K562 (cell line): Measurements from ENCODE around the gene PTH1R. TPM values are rescaled to one million over a fixed set of nuclear protein-coding genes. Genes with fewer than 3 reads are reported as not detected.

Experiments
- ATAC-seq: fragments of 200-7000 bp; cut with Tn5 transposase; 3 replicates; pipeline ENCODE4 v1.9.1; 2020; ENCODE audit warnings: moderate library complexity
- BruUV-seq: library from RNA; stranded (reverse); fragments of 400-500 nt; replicated peaks from 2 replicates; lab custom pipeline; 2021; lab: Mats Ljungman, UMichigan
- CTCF ChIA-PET: fragments of 300-600 bp; formaldehyde crosslinking; extraction: SDS; loops from one replicate; lab custom pipeline; 2021; ENCODE audit warnings: low intra/inter-chr PET ratio; lab: Yijun Ruan, JAX
- POLR2A ChIA-PET: fragments of 300-600, 350-650 bp; sonication (Branson Sonifier 250); formaldehyde crosslinking; extraction: SDS; loops from one replicate; lab custom pipeline; 2021; ENCODE audit warnings: antibody characterized with exemption, inconsistent platforms; lab: Yijun Ruan, JAX
- DNase-seq, 4 experiments: peaks; one replicate each; pipeline versions ENCODE4 v3.0.0 to v3.0.0-alpha.2; 2011 to 2018; ENCODE audit warnings: low spot score in 3 of 4, mixed read lengths in 3 of 4; ENCODE audit errors: extremely low read depth in 1 of 4
- FAIRE-seq: peaks from 2 replicates; lab custom pipeline; 2011; peaks lifted over from hg19 to GRCh38; lab: Jason Lieb, UNC
- H2AFZ ChIP-seq: 2 replicates; pipeline ENCODE4 v1.6.0; 2011; ENCODE audit warnings: low read depth, low read length, control low read depth, inconsistent platforms
- H3K27ac ChIP-seq: fragments of 200-600 bp; 3 replicates; pipeline ENCODE4 v1.8.0; 2011; ENCODE audit warnings: low read depth, mild to moderate bottlenecking, control low read depth, inconsistent platforms, low read length, moderate library complexity, mixed read lengths; ENCODE audit errors: extremely low read depth
- H3K27me3 ChIP-seq, 2 experiments: fragments of 300-600 bp in 1 of 2; 2 replicates in 1 of 2; 3 replicates in 1 of 2; pipeline versions ENCODE4 v1.6.0 to v1.8.0; 2011; ENCODE audit warnings: inconsistent platforms in 2 of 2, low read length in 2 of 2, mild to moderate bottlenecking in 1 of 2, mixed read lengths in 1 of 2, moderate library complexity in 1 of 2; ENCODE audit not compliant: control insufficient read depth in 2 of 2, insufficient read depth in 2 of 2
- H3K36me3 ChIP-seq: fragments of 300-600 bp; 3 replicates; pipeline ENCODE4 v1.8.0; 2011; ENCODE audit warnings: mild to moderate bottlenecking, low read length, inconsistent platforms; ENCODE audit not compliant: control insufficient read depth, insufficient read depth
- H3K4me1 ChIP-seq, 2 experiments: fragments of 200-600 bp in 1 of 2; replicated peaks in 1 of 2; 2 replicates in 1 of 2; 3 replicates in 1 of 2; pipeline versions ENCODE4 v1.5.1 to v1.8.0; 2011; ENCODE audit warnings: inconsistent platforms in 2 of 2, low read length in 2 of 2, mild to moderate bottlenecking in 1 of 2, mixed read lengths in 1 of 2, moderate library complexity in 1 of 2; ENCODE audit not compliant: control insufficient read depth in 2 of 2, insufficient read depth in 2 of 2
- H3K4me2 ChIP-seq: 2 replicates; pipeline ENCODE4 v1.6.1; 2011; ENCODE audit warnings: low read length, control low read depth, inconsistent platforms, mixed read lengths; ENCODE audit not compliant: insufficient read depth
- H3K4me3 ChIP-seq: fragments of 200-600 bp; sonication (generic), shearing (Covaris generic); 2 replicates; pipeline ENCODE4 v1.5.1; 2016; ENCODE audit warnings: control low read depth, inconsistent platforms
- H3K79me2 ChIP-seq: fragments of 200-600 bp; 3 replicates; pipeline ENCODE4 v1.8.0; 2011; ENCODE audit warnings: low read length, inconsistent platforms; ENCODE audit not compliant: control insufficient read depth, insufficient read depth
- H3K9ac ChIP-seq, 2 experiments: 2 replicates each; pipeline versions ENCODE4 v1.6.0 to v1.6.1; 2011; ENCODE audit warnings: low read depth in 2 of 2, low read length in 2 of 2, control low read depth in 1 of 2, inconsistent platforms in 1 of 2, mild to moderate bottlenecking in 1 of 2, mixed read lengths in 1 of 2; ENCODE audit not compliant: insufficient read depth in 1 of 2
- H3K9me1 ChIP-seq: one replicate; pipeline ENCODE4 v1.6.0; 2011; ENCODE audit warnings: inconsistent platforms, mild to moderate bottlenecking, low read length, moderate library complexity; ENCODE audit not compliant: control insufficient read depth, insufficient read depth
- H3K9me3 ChIP-seq: replicated peaks from 2 replicates; pipeline ENCODE4 v1.5.1; 2011; ENCODE audit warnings: low read depth, low read length, inconsistent platforms; ENCODE audit not compliant: control insufficient read depth, insufficient read depth
- H4K20me1 ChIP-seq: replicated peaks from 2 replicates; pipeline ENCODE4 v1.6.1; 2011; ENCODE audit warnings: low read length, inconsistent platforms, mixed read lengths; ENCODE audit not compliant: control insufficient read depth, insufficient read depth
- MAX ChIP-seq: sonication (generic); formaldehyde crosslinking; IDR thresholded peaks from 2 replicates; pipeline ENCODE4 v1.9.0; 2022; ENCODE audit warnings: mild to moderate bottlenecking, missing genetic modification reagents
- SETDB1 ChIP-seq: IDR thresholded peaks from one replicate; pipeline ENCODE4 v1.6.1; 2012; ENCODE audit warnings: low read length, control low read depth, inconsistent platforms
- ZBTB11 ChIP-seq, 3 experiments: fragments of 200-800 bp in 1 of 3; fragments of 250-450 bp in 1 of 3; fragments of 450-650 bp in 1 of 3; sonication (Bioruptor Pico) in 1 of 3; sonication (Bioruptor generic) in 1 of 3; formaldehyde crosslinking in 1 of 3; IDR thresholded peaks; 2 replicates each; pipeline versions ENCODE4 v1.6.1 to v1.8.0; 2016 to 2022; ENCODE audit warnings: mild to moderate bottlenecking in 2 of 3, missing genetic modification characterization in 2 of 3, missing compliant biosample characterization in 1 of 3, moderate library complexity in 1 of 3
- ZNF324 ChIP-seq: fragments of 250-450 bp; sonication (Bioruptor Pico); IDR thresholded peaks from 2 replicates; pipeline ENCODE4 v1.4.0; 2020; ENCODE audit warnings: mild to moderate bottlenecking
- WGBS: fragments of 100-300 bp; shearing (Covaris generic); methylation state at CpG from one replicate; pipeline ENCODE4 v1.1.6; 2016; ENCODE audit warnings: low coverage, mixed read lengths; ENCODE audit not compliant: insufficient coverage; ENCODE audit errors: missing lambda C conversion rate; 5-methylcytosine and 5-hydroxymethylcytosine counted together
- in situ Hi-C: fragments of 300-500 bp; cut with MboI; formaldehyde crosslinking; loops from 4 replicates; pipeline ENCODE4 v1.15.0; 2018; ENCODE audit warnings: inconsistent platforms, mixed read lengths
- intact Hi-C: fragments of 100-400 bp; cut with micrococcal nuclease; formaldehyde crosslinking; loops from 2 replicates; pipeline ENCODE4 v1.14.2; 2022
- polyA plus RNA-seq, 8 experiments: library from polyadenylated mRNA; depleted of rRNA in 4 of 8; stranded (reverse) in 5 of 8; unstranded in 3 of 8; fragments of >200 nt; fragmentation: Nextera tagmentation in 2 of 8; fragmentation: Illumina TruSeq in 1 of 8; extraction: Ambion mirVana in 2 of 8; extraction: Trizol in 1 of 8; gene quantifications; 2 replicates each; pipeline versions ENCODE4 v1.2.1 to v1.2.3, GENCODE V29; 2011 to 2014; ENCODE audit warnings: inconsistent platforms in 1 of 8, missing spikeins in 1 of 8
- total RNA-seq, 7 experiments: library from RNA; depleted of rRNA in 6 of 7; stranded (reverse); fragments of >200 nt in 6 of 7; fragmentation: Illumina TruSeq in 2 of 7; extraction: Trizol in 2 of 7; gene quantifications; 2 replicates each; pipeline versions ENCODE4 v1.2.1 to v1.2.3, GENCODE V29; 2011 to 2021; ENCODE audit warnings: low replicate concordance in 1 of 7

The PTH1R gene
- total and polyA plus RNA-seq, 9 of the 15 experiments (the other 6 are each of a cell fraction or from before 2014, with no cell fraction given): not detected

GRCh38 chr3:46893763-46894162, 16.2 kb downstream of the PTH1R start (continued):
- no peak for TF ChIP-seq ZBTB11 (CRISPR knock-in tag; IDR thresholded peaks at IDR 0.05)
- TF ChIP-seq ZNF324 (CRISPR knock-in tag): no peak
- TF ChIP-seq, all 486 proteins: peak for 10

GRCh38 chr3:46894256-46894655, 16.7 kb downstream of the PTH1R start:
- no peaks in the 10 kb centered on the region for H3K36me3 ChIP-seq
- H3K4me1 ChIP-seq: peaks cover 0 to 38% of the 10 kb centered on the region in 2 experiments; a peak in 3 of 5 replicates
- POLR2A ChIA-PET: no interaction called here
- H3K27me3 ChIP-seq: peaks cover 20 to 62% of the 10 kb centered on the region in 2 experiments; a peak in 4 of 5 replicates
- ATAC-seq (no peak), DNase-seq (no peak), FAIRE-seq (no peak)
- no peaks in the 10 kb centered on the region for H3K9me3 ChIP-seq
- in situ Hi-C loops: no loop called here
- peaks cover 36% of the 10 kb centered on the region for H4K20me1 ChIP-seq
- H3K79me2 ChIP-seq: no peaks in the 10 kb centered on the region
- H3K27ac ChIP-seq: no peak overlapping the region
- CTCF ChIA-PET: interaction anchor here (1.3 to 3.2 kb wide), 3 partner anchors 28 to 189 kb away, joined by 3 to 27 read pairs (median 5); no protein-coding TSS in a partner anchor
- no TSS peak for BruUV-seq
- no peak overlapping the region for H3K4me2 ChIP-seq
- no peaks in the 10 kb centered on the region for H3K9me1 ChIP-seq
- no peak overlapping the region for H3K4me3 ChIP-seq
- intact Hi-C loops: no loop called here
- 7% methylated on average over 5 of the region's 6 CpGs for WGBS
- 0 out of 2 replicates have a peak, but pooled peaks have one; percentile 18 for TF ChIP-seq MAX
- no peak for TF ChIP-seq SETDB1
- no peak overlapping the region for H3K9ac ChIP-seq
- H2AFZ ChIP-seq: no peak overlapping the region
